ENCODE measurements around the gene GRIN1. TPM values are rescaled to one million over a fixed set of nuclear protein-coding genes. Genes with fewer than 3 reads are reported as not detected.

The GRIN1 gene
- total RNA-seq, 1 experiment from 2014 or later = 2.9 TPM

DNA sequence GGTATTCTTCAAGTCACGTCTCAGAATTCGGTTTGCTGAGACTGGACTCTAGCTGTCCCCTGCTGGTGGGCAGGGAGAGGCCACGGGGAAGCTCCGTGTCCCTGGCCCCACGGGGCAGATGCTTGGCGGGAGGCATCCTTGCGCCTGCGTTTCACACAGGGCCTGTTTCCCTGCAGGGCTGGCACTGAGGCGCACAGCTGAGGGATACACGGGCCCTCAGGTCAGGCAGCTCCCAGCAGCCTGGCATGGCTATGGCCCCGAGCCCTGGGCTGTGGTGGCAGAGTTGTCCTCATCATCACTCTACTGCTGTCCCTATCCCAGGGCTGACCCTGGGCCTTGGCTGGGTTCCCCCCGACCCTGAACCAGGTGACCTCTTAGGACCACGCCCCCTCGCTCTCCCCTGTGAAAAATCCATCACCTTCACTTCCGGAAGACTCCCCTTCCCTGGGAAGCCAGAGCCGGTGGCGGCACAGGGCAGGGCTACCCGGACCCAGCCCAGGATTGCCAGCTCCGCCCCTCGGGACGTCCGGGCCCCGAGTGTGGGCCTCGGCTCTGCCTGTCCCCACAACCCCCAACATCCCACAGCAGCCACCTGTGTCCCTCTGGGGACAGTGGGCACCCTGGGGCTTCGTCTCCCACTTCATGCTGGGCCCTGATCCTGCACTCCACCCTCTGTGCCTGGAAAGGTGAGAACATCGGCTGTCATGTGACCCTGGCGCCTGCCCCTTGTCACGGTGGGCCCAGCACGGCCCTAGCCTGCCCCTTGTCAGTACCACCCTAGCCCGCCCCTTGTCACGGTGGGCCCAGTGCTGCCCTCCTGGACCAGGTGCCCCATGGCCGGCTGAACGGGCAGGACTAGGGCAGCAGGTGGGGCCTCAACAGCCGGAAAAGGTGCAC is 29.5 kb upstream of the GRIN1 start:
- peaks cover 10% of the 10 kb centered on the region for H3K27me3 Mint-ChIP-seq (ENCODE audit: low read depth)
- H3K23me2 ChIP-seq (ENCODE audit: insufficient read length, low read depth, low read length, poor library complexity, severe bottlenecking) = no peaks in the 10 kb centered on the region
- H4K5ac ChIP-seq (ENCODE audit: insufficient read length, low read depth, low read length) = no peak overlapping the region
- H2BK15ac ChIP-seq (ENCODE audit: low read depth, low read length) = no peak overlapping the region
- no peak overlapping the region for H3K56ac ChIP-seq (ENCODE audit: insufficient read length, low read depth, low read length)
- H3K27ac Mint-ChIP-seq = no peak overlapping the region
- H3K4me2 ChIP-seq (ENCODE audit: insufficient read depth, insufficient read length, low read length) = no peak overlapping the region
- no peak overlapping the region for H4K91ac ChIP-seq (ENCODE audit: insufficient read length, low read depth, low read length)
- H3K27ac ChIP-seq (ENCODE audit: insufficient read length, low read depth, low read length) = no peak overlapping the region
- H3K14ac ChIP-seq (ENCODE audit: insufficient read depth, low read length) = no peak overlapping the region
- no peak for DNase-seq
- H3K4me3 Mint-ChIP-seq = no peak overlapping the region; a peak in 1 of 5 replicates
- no peak overlapping the region for H2AK5ac ChIP-seq (ENCODE audit: insufficient read length, low read length)
- WGBS (ENCODE audit: extremely low coverage, insufficient read length, low lambda C conversion rate) = no CpG with 5 or more reads among the region's 34 CpGs
- no peaks in the 10 kb centered on the region for H3K9me3 Mint-ChIP-seq
- H4K20me1 ChIP-seq (ENCODE audit: control insufficient read depth, insufficient read depth, insufficient read length) = no peaks in the 10 kb centered on the region
- no peak overlapping the region for H3K9ac ChIP-seq (ENCODE audit: extremely low read depth, insufficient read length, low read length)
- no peak overlapping the region for H3K4ac ChIP-seq (ENCODE audit: low read depth, low read length)
- H2BK5ac ChIP-seq (ENCODE audit: insufficient read length, low read length) = no peak overlapping the region
- no peaks in the 10 kb centered on the region for H3K4me1 ChIP-seq (ENCODE audit: insufficient read depth, low read length)
- H3K4me1 Mint-ChIP-seq = no peaks in the 10 kb centered on the region
- no peak overlapping the region for H2BK20ac ChIP-seq (ENCODE audit: low read depth, low read length, poor library complexity, severe bottlenecking)
- TF ChIP-seq, protein P1, sequence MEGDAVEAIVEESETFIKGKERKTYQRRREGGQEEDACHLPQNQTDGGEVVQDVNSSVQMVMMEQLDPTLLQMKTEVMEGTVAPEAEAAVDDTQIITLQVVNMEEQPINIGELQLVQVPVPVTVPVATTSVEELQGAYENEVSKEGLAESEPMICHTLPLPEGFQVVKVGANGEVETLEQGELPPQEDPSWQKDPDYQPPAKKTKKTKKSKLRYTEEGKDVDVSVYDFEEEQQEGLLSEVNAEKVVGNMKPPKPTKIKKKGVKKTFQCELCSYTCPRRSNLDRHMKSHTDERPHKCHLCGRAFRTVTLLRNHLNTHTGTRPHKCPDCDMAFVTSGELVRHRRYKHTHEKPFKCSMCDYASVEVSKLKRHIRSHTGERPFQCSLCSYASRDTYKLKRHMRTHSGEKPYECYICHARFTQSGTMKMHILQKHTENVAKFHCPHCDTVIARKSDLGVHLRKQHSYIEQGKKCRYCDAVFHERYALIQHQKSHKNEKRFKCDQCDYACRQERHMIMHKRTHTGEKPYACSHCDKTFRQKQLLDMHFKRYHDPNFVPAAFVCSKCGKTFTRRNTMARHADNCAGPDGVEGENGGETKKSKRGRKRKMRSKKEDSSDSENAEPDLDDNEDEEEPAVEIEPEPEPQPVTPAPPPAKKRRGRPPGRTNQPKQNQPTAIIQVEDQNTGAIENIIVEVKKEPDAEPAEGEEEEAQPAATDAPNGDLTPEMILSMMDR (conservative IDR thresholded peaks at IDR 0.05) = no peak
- H3K79me2 ChIP-seq (ENCODE audit: insufficient read depth, low read length) = no peaks in the 10 kb centered on the region
- H3K9me3 ChIP-seq (ENCODE audit: control insufficient read depth, low read depth, low read length) = no peaks in the 10 kb centered on the region
- no peak overlapping the region for H4K8ac ChIP-seq (replicated peaks; ENCODE audit: insufficient read length, low read depth, low read length)
- no peak overlapping the region for H2BK12ac ChIP-seq (ENCODE audit: insufficient read length, low read depth, low read length)
- no peak overlapping the region for H2BK120ac ChIP-seq (ENCODE audit: low read depth, low read length, poor library complexity, severe bottlenecking)
- H3K23ac ChIP-seq (ENCODE audit: insufficient read length, low read depth, low read length) = no peak overlapping the region
- no peaks in the 10 kb centered on the region for H3K79me1 ChIP-seq (ENCODE audit: insufficient read depth, low read depth, low read length, poor library complexity, severe bottlenecking)
- H3K36me3 Mint-ChIP-seq (ENCODE audit: insufficient read depth in 1 of 3, low read depth in 3 of 3) = peaks cover 1 to 19% (median 5%) of the 10 kb centered on the region in 3 experiments; a peak in 5 of 7 replicates
- no peak overlapping the region for H3T11ph ChIP-seq (ENCODE audit: low read length)
- no peak overlapping the region for H2AFZ ChIP-seq (ENCODE audit: low read length)
- H3K27me3 ChIP-seq (ENCODE audit: insufficient read depth, low read length) = no peaks in the 10 kb centered on the region; the same call in 1 of the 2 replicates
- H3K18ac ChIP-seq (ENCODE audit: insufficient read length, low read depth, low read length) = no peak overlapping the region

All from H9 (cell line).